ENCODE data around the gene TRIM71.

TRIM71 gene

DNA sequence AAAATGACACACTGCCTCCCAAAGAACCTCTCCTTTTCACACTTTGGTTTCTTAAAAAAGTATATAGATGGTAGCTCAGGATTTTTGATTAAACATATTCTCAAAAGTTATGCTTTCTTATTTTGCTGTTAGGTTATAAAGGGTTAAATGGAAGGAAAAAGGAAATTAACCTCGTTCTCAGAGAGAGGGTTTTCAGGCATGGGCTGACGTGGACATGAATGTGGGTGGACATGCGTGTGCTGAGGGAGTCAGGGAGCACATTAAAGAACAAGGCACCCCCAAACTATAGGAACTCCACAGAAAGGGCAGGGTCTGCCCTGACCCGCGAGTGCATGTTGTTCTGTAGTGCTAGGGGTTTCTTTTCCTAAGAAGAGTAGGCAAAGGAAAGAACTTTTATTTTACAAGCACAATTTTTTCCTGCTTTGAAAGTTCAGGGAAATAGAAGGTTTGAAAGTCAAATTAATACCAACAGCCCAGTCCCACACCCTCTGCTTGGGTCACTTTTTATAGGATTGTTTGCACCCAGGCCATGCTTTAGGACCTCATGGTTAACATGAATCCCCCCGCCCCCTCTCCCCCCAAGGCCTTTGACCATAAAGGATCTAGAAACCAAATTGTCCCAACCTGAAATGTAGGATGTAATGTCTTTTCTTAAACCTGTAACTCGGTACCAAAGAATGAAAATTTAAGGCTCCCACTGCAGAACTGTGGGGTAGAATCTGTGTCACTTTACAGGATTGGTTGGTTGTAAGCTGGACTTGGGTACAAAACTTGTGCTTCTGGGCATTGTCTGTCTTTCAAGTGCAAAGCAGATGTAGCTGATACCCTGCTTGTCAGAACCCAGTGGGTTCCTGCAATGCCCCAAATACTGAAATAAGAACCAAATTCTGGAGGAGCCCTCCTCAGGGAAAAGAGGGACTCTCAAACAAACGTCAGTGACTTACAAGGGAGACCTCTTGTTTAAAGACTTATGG lies 75.1 kb downstream of the TRIM71 start:
- no peak for DNase-seq (ENCODE audit: extremely low read depth, low read depth)
- TF ChIP-seq, protein P1, sequence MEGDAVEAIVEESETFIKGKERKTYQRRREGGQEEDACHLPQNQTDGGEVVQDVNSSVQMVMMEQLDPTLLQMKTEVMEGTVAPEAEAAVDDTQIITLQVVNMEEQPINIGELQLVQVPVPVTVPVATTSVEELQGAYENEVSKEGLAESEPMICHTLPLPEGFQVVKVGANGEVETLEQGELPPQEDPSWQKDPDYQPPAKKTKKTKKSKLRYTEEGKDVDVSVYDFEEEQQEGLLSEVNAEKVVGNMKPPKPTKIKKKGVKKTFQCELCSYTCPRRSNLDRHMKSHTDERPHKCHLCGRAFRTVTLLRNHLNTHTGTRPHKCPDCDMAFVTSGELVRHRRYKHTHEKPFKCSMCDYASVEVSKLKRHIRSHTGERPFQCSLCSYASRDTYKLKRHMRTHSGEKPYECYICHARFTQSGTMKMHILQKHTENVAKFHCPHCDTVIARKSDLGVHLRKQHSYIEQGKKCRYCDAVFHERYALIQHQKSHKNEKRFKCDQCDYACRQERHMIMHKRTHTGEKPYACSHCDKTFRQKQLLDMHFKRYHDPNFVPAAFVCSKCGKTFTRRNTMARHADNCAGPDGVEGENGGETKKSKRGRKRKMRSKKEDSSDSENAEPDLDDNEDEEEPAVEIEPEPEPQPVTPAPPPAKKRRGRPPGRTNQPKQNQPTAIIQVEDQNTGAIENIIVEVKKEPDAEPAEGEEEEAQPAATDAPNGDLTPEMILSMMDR (IDR thresholded peaks at IDR 0.05; ENCODE audit: low read depth, low read length) = no peak

- TF ChIP-seq, protein P1 (IDR thresholded peaks at IDR 0.05; ENCODE audit: low read depth, low read length) = no peak
These were observed 77.2 kb downstream of the TRIM71 start for GRCh38 chr3:32894977-32895376.

DNA sequence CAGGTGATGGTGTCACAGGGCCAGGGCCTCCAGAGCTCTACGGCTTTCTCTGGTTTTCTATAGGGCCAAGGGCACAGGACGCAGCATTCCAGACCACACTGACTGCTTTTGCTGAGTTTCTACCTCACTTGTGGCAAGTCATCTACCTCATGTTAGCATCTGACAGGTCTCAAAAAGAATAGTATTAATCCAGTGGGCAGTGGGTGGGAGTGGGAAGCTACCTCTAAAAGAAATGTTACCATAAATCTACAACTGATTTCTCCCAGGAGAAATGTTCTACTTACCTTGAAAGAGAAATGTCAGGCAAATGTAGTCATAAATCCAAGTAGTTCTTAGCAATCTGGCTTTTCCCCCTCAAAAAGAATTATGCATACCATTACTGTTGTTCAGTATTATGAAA lies 77.9 kb downstream of the TRIM71 start:
- DNase-seq (ENCODE audit: extremely low read depth, low read depth) = no peak

More at GRCh38 chr3:32894977-32895376, 77.2 kb downstream of the TRIM71 start:
- no peak for DNase-seq (ENCODE audit: extremely low read depth, low read depth)

GRCh38 chr3:32896143-32896542 lies 78.3 kb downstream of the TRIM71 start:
- TF ChIP-seq, protein P1 (IDR thresholded peaks at IDR 0.05; ENCODE audit: low read depth, low read length) = no peak
- no peak for DNase-seq (ENCODE audit: extremely low read depth, low read depth)

More for the DNA sequence above, 77.9 kb downstream of the TRIM71 start:
- TF ChIP-seq, protein P1 (IDR thresholded peaks at IDR 0.05; ENCODE audit: low read depth, low read length) = no peak

DNA sequence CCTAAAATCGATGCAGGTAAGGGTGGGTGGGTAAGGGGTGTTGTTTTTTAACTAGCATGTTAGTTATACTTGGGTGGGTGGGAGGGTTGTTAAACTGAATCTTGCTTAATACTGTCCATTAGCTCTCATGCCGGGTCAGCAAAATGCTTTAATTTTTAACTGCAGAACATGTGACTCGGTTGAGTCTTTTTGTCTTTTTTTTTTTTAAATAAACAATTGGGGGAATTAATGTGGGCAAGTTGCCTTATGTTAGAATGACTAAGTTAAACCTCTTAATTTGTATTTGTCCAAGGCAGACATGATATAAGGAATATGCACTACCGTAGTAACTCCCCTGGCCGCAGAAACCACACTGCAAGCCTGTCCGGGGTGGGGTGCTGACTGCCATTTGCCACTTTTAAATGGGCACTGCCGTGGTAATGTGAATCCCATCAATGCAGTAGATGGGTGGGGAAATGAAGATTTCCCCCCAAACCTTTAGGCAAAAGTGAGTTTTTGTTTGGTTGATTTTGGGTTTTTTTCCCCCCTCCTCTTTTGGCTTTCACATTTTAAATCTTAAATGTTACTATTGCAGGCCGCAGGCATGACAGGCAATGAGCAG lies 79.3 kb downstream of the TRIM71 start:
- DNase-seq (ENCODE audit: extremely low read depth, low read depth) = no peak
- TF ChIP-seq, protein P1 (IDR thresholded peaks at IDR 0.05; ENCODE audit: low read depth, low read length) = no peak

GRCh38 chr3:32897981-32898623 lies 80.3 kb downstream of the TRIM71 start:
- no peak for DNase-seq (ENCODE audit: extremely low read depth, low read depth)
- TF ChIP-seq, protein P1 (IDR thresholded peaks at IDR 0.05; ENCODE audit: low read depth, low read length) = no peak
